ENCODE data around the gene ELAVL1.
"Not testable (repeated sequence)": the region's sequence is repeated elsewhere in the genome, so short reads cannot be mapped to it uniquely, and the experiment has no call there.

Gene ELAVL1

GRCh38 chr19:7941895-7942596 is 63.4 kb downstream of the ELAVL1 start:
- no peak for DNase-seq (ENCODE audit: low read depth in 2 of 2)

DNA sequence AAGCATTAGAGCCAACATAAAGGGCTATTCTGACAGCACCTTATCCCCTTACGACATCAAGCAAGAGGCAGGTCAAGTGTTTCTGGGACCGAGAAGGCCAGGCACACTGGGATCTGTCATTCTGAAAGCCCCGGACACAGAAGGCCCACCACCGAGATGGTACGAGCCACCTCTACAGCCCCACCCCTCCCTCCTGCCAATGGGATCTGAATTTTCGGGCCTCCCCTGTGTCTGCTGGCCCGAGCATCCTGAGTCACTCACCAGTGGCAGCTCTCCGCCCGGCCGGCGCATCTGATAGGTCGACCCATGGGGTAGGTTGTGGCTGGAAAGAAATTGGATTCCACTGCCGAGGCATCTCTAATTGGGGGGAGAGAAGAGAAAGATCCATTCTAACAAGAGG is 64.6 kb downstream of the ELAVL1 start:
- no peak for DNase-seq (ENCODE audit: low read depth in 2 of 2)

DNA sequence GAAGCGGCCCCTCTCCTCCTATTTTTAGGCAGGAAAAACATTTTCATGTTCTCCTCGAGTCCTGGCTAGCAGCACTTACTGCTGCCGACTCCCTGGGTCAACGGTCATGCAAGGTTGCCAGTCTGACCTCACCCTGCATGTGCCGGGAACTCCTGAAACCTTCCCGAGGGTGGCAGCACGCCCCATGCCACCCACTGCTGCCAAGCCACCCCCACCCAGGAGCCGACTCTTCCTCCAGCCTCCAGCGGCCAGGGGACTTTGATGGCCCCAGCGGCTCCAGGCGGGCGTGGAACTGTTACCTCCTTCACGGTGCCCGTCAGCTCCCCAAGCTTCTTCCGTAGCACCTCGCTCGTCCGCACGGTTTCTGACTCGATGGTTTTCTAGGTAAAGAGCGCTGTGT is 70.7 kb downstream of the ELAVL1 start:
- DNase-seq (ENCODE audit: low read depth in 2 of 2) = no peak

GRCh38 chr19:7933828-7934725 is 71.4 kb downstream of the ELAVL1 start:
- no peak for DNase-seq (ENCODE audit: low read depth in 2 of 2)

- no peak for DNase-seq (ENCODE audit: low read depth in 2 of 2)
These were observed 72.0 kb downstream of the ELAVL1 start for GRCh38 chr19:7933411-7933810.

DNA sequence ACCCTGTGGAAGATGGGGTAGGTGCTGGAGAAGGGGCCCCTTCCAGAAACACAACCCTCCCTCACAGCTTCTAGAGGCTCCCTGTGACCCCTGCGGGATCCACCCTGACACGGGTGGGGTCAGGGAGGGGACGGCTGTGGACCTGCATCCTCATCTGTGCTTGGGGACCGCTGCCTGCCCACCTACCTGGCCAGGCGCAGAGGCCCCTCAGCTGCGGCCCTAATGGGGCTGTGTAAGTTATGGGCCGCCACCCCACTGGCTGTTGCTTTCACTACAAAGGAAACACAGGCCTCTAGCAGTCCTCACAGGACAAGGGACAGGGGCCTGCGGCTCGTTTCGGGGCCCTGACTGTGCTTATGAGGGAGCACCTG is 72.5 kb downstream of the ELAVL1 start:
- DNase-seq (ENCODE audit: low read depth in 2 of 2) = no peak

DNA sequence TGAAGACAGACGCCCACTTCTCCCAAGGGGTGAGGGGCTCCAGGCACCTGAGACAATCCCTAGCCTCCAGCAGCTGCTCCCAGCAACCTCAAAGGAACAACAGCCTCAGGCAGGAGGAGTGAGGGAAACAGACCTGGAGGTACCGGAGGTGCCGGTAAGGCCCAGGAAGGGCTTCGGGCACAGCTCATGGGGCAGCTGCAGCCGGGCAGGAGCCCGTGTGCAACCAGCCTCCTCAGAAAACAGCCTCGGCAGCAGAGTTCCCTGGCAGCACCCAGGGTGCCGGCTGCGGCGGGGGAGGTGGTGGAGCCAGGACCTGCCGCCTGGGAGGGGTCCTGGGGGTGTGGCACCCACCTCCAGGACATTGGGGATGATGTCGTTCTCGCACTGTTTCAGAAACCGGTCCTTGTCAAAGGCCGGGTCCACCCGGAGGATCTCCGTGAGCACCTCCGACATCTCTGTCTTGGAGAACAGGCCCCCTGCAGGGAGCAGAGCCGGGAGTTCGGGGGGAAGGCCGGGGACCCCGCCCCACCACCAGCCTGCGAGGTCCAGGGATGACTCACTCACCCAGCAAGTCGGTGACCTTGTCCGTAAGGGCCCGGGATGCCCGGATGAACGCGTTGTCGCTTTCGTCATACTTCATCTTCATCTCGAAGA is 73.0 kb downstream of the ELAVL1 start:
- DNase-seq (ENCODE audit: low read depth in 2 of 2) = no peak

- no peak for DNase-seq (ENCODE audit: low read depth in 2 of 2)
These were observed 74.0 kb downstream of the ELAVL1 start for GRCh38 chr19:7931221-7932061.

DNA sequence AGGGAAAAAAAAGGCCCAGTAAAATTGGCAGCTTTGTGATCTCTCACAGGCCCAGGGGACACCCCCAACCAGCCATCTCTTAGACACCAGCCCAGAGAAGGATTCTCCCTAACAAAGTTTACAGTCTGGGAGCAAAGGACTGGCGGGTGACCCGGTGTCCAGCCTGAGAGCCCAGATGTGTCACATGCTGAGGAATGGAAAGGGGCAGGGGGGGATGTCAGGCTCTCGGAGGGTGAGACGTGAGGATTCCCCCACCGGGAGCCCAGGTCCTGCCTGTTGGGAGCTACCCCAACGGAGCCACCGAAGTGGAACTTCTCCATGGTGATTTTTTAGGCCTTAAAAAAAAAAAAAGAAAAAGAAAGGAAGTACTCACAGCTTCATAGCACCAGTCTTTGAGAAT is 74.7 kb downstream of the ELAVL1 start:
- DNase-seq (ENCODE audit: low read depth in 2 of 2) = no peak

GRCh38 chr19:7930030-7930429 is 75.4 kb downstream of the ELAVL1 start:
- DNase-seq (ENCODE audit: low read depth in 2 of 2) = not testable (repeated sequence)

DNA sequence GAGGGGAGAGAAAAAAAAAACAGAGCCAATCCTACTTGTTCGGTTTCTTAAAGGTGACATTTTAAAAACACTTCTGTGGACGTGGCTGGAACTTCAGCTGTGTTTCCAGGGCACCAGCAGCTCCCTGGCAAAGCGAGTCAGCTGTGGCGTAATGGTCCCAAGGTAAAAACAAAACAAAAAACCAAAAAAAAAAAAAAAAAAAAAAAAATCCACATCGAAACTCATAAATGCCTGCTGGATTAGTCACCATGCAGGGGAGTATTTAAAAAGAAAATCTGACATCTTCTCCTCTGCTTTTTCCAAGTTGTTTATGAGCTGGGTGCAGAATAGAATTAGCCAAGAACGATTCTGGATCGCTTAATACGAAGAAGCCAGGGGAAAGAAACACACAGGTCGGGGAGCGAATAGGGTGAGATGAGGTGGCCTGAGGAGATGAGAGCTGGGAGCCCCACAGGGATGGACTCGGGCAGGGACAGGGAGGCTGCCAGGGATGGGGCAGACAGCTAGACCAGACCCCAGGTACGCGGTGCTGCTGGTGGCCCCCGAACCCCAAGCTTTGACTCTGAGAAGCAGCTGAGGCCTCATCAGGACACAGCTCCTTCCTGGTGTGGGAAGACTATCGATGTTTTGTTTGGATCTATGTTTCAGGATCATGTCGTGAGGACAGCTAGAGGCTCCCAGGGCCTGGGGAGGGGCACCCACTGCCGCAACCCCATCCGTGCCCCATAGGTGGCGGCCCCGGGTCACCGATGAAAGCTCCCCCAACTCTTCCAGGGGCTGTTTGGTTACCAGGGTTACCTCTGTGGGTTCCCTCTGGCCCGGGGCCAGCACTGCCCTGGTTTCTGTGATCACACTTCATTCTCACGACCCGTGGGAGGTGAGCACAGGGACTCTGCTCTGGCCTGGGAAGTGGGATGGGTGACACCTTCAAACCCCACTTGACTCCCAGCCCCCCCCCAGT is 76.4 kb downstream of the ELAVL1 start:
- DNase-seq (ENCODE audit: low read depth in 2 of 2) = peak in 1 of 2 donors; percentile 22

DNA sequence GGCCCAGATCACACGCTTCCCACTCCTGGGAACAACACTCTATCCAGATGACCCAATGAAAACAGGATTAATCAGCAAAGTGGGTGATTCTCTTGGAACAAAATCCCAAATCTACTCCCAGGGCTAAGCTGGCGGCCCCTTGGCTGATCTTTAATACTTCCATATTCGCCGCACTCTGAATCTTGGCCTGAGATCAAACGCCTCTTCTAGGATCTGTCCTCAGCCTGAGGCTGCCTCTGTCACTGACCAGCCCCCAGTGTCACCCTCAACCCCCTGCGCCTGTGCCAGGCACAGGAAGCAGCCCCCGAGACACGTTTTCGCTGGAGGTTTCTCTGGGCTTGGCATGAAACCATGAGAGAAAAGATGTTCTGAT is 77.1 kb downstream of the ELAVL1 start:
- no peak for DNase-seq (ENCODE audit: low read depth in 2 of 2)

DNA sequence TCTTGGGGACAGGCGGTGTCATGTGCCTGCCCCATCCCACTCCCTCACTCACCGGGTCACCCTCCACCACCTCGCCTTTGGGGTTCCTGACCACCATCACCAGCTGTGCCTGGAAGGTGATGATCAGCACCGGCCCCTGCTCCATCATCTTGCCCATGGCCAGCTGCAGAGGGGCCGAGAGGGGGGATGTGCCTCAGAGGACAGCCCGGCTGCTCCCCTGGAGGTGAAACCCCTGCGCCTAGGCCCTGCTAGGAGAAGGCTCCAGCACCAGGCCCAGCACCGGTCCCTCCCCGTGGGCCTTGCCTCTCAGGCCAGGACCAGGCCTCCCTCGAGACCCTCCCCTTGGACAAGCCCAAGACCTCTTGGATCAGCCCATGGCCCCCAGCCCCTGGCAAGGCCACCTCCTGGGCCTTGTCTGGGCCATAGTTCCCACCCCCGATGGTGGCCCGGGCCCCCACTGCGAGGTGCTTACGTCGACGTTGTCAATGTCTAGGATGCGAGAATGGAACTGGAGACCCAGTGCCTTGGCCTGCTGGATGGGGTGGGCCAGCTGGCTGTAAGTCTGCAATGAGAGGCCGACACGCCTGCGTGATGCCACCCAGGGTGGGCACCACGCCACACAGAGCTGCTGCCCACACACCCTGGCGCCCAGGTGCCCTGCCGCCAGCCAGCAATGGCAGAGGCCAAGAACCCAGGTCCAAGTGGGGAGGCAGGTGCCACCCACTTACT is 77.7 kb downstream of the ELAVL1 start:
- DNase-seq (ENCODE audit: low read depth in 2 of 2) = no peak

- no peak for DNase-seq (ENCODE audit: low read depth in 2 of 2)
These were observed 78.5 kb downstream of the ELAVL1 start for GRCh38 chr19:7926727-7927604.

DNA sequence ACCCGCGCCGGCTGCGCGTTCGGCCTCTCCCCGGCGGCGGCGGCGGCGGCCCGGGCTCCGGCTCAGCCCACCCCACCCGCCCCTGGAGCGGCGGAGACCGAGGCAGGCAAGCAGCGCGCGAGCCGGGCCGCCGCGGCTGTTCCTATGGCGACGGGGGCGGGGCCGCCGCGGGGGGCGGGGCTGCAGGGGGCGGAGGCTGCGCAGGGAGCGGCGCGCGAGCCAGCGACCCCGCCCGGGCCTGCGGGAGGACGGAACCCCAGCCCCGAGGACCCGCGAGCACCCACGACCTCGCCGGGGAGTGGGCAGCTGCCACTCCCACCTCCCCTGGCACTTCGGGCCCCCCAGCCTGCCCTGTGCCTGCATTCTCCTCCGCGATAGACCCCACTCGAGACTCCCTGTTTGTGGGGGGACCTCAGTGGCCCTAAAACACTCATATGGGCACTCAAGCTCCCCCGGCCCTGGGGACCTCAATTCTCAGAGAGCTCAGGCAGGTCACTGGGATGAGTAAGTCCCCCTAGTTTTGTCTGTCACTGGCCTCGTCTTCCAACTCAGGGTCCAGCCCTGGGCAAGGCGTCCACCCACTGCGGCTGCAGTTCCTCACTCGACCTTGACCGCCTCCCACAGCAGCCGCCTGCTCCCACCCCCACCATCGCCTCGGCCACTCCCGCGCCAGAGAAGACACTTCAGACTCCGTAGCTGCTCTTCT is 79.3 kb downstream of the ELAVL1 start, which contains the start of gene CTXN1:
Gene CTXN1 (minus strand): TSS at position 115 of the 706 bp plus-strand sequence. CDS start 597 bp downstream, outside the sequence.
- peak; percentile 50 to 81 for DNase-seq (ENCODE audit: low read depth in 2 of 2)

GRCh38 chr19:7925171-7925851 is 80.1 kb downstream of the ELAVL1 start:
- DNase-seq (ENCODE audit: low read depth in 2 of 2) = peak; percentile 49 to 59

GRCh38 chr19:7924651-7925170 is 80.7 kb downstream of the ELAVL1 start:
- no peak for DNase-seq (ENCODE audit: low read depth in 2 of 2)
